Heart right ventricle (tissue), 16 donors: ENCODE results near the gene LRRC61. TPM values are rescaled to one million over a fixed set of nuclear protein-coding genes. Genes with fewer than 3 reads are reported as not detected.

Experiments
- ATAC-seq, 8 donors: fragments of 200-7000 bp; cut with Tn5 transposase; one replicate each; pipeline ENCODE4 v1.9.1; 2020; ENCODE audit warnings: mild to moderate bottlenecking in 8 of 8, moderate library complexity in 8 of 8, moderate number of reproducible peaks in 1 of 8
- DNase-seq, 2 donors: peaks; one replicate each; pipeline ENCODE4 v3.0.0-alpha.2; 2020
- H3K27ac ChIP-seq, 10 donors: fragments of 200-600 bp; sonication (generic) in 2 of 10; one replicate each; pipeline versions ENCODE4 v1.5.0 to v1.8.0; 2020 to 2022; ENCODE audit warnings: mild to moderate bottlenecking in 3 of 10
- H3K27me3 ChIP-seq, 7 donors: fragments of 200-600 bp; one replicate each; pipeline ENCODE4 v1.8.0; 2021 to 2022; ENCODE audit warnings: mild to moderate bottlenecking in 2 of 7
- H3K36me3 ChIP-seq, 9 donors: fragments of 200-600 bp; sonication (generic) in 1 of 9; one replicate each; pipeline versions ENCODE4 v1.5.0 to v1.8.0; 2020 to 2022; ENCODE audit warnings: mild to moderate bottlenecking in 2 of 9
- H3K4me1 ChIP-seq, 9 donors: fragments of 200-600 bp; sonication (generic) in 1 of 9; one replicate each; pipeline versions ENCODE4 v1.5.0 to v1.8.0; 2020 to 2022; ENCODE audit warnings: mild to moderate bottlenecking in 4 of 9
- H3K4me3 ChIP-seq, 10 donors: fragments of 200-600 bp; sonication (generic) in 2 of 10; one replicate each; pipeline versions ENCODE4 v1.5.0 to v1.8.0; 2020 to 2022; ENCODE audit warnings: mild to moderate bottlenecking in 7 of 10, moderate library complexity in 2 of 10
- H3K9me3 ChIP-seq, 11 donors: fragments of 200-600 bp in 10 of 11; sonication (generic) in 2 of 11; one replicate each; pipeline versions ENCODE4 v1.5.0 to v1.8.0; 2013 to 2022; ENCODE audit warnings: mild to moderate bottlenecking in 2 of 11, control low read depth in 1 of 11, moderate library complexity in 1 of 11
- CTCF ChIP-seq, 9 donors: fragments of 200-600 bp; sonication (generic) in 2 of 9; IDR thresholded peaks; one replicate each; pipeline versions ENCODE4 v1.5.0 to v1.8.0; 2021 to 2022; ENCODE audit warnings: antibody characterized with exemption in 9 of 9, mild to moderate bottlenecking in 5 of 9, moderate library complexity in 1 of 9
- WGBS, 2 donors: extraction: QIAGEN DNeasy Blood & Tissue Kit; methylation state at CpG; one replicate each; pipeline ENCODE4 v1.1.7; 2013; ENCODE audit warnings: inconsistent platforms in 1 of 2; 5-methylcytosine and 5-hydroxymethylcytosine counted together
- intact Hi-C, 10 donors: fragments of 100-400 bp; cut with DNase I; formaldehyde crosslinking; loops; one replicate each; pipeline versions ENCODE4 v1.11.1 to v1.14.2; 2022
- polyA plus RNA-seq, 2 donors: library from polyadenylated mRNA; stranded (reverse); fragments of 200-250 nt; gene quantifications; one replicate each; pipeline ENCODE4 v1.2.3, GENCODE V29; 2013
- total RNA-seq, 10 donors: library from RNA; stranded (reverse); fragmentation: NEBNext Ultra II Directional in 3 of 10; extraction: Animal tissue kit (Norgen Biotek cat#: 25700) in 3 of 10; gene quantifications; one replicate each; pipeline versions ENCODE4 v1.2.1 to v1.2.4, GENCODE V29; 2021 to 2023
- donor health status: Arrhythmogenic right ventricular cardiomyopathy.
- donor health status: ischemic (EF 13 %, LVEDD 7.1; RV severe dilation, severe dysfunction).
- donor health status: healthy with polysubstance abuse.
- donor health status: DM: no; HTN: yes; CAD: no.
- donor health status: DM: no; HTN: no; CAD: no.
- donor health status: ischemic (EF 25% LVEDD 6.9; RV normal size, moderate dysfunction).
- donor health status: ischemic (EF 25% LVEDD 5.7; RV mildly dilated, moderate dysfunction).
- donor health status: healthy.
- donor health status: DM: yes; HTN: yes; CAD: no.
- donor health status: Ischemic cardiomyopathy.
- donor health status: ischemic (EF 35%, LVEDD 5.7; RV mildly dilated, moderate dysfunction).
- donor health status: nonischemic (EF 11% LVEDD 7.7; RV severe dilation, severe dysfunction).
- donor health status: DM: yes; HTN: yes; CAD: no.
- donor health status: PGD.
- donor health status: ischemic (EF 29% LVEDD 5.4; RV normal size, mild dysfunction).
- donor health status: nonischemic (EF 23%, LVEDD 6.1; RV moderate dilation, normal function).

The LRRC61 gene
- total and polyA plus RNA-seq, 12 donors = 1.2 to 6.4 (median 3.9) TPM

- Histone ChIP-seq H3K27me3 (peaks cover 0 to 19% (median 9%) of the 10 kb centered on the region in 7 donors), H3K9me3 (no peaks in the 10 kb centered on the region), H3K4me3 (no peak overlapping the region), H3K4me1 (peaks cover 0 to 32% (median 15%) of the 10 kb centered on the region in 9 donors), H3K27ac (no peak overlapping the region), H3K36me3 (peaks cover 0 to 32% (median 0%) of the 10 kb centered on the region in 9 donors)
- TF ChIP-seq CTCF (IDR thresholded peaks at IDR 0.05) = no peak
- 95 to 99% methylated on average over 6 of the region's 6 CpGs for WGBS, 2 donors
- no peak for ATAC-seq
- intact Hi-C loops = no loop called here
- DNase-seq = no peak
These were observed 2.7 kb downstream of the LRRC61 start for GRCh38 chr7:150325901-150326300.

GRCh38 chr7:150326657-150327268 is 3.6 kb downstream of the LRRC61 start:
- H3K9me3 ChIP-seq = no peaks in the 10 kb centered on the region
- DNase-seq (no peak), ATAC-seq (no peak)
- H3K36me3 ChIP-seq = peaks cover 0 to 32% (median 0%) of the 10 kb centered on the region in 9 donors
- no peak overlapping the region for H3K4me3 ChIP-seq
- 88 to 92% methylated on average over 4 of the region's 4 CpGs for WGBS, 2 donors
- H3K27ac ChIP-seq = no peak overlapping the region
- H3K27me3 ChIP-seq = peaks cover 0 to 19% (median 9%) of the 10 kb centered on the region in 7 donors
- peaks cover 0 to 32% (median 15%) of the 10 kb centered on the region in 9 donors for H3K4me1 ChIP-seq
- no peak for TF ChIP-seq CTCF (IDR thresholded peaks at IDR 0.05)
- intact Hi-C loops = no loop called here

- 86 to 96% methylated on average over 3 of the region's 3 CpGs for WGBS, 2 donors
- TF ChIP-seq CTCF (IDR thresholded peaks at IDR 0.05) = no peak
- H3K27me3 ChIP-seq = peaks cover 0 to 14% (median 9%) of the 10 kb centered on the region in 7 donors
- H3K4me3 ChIP-seq = no peak overlapping the region
- intact Hi-C loops = no loop called here
- H3K4me1 ChIP-seq = peaks cover 0 to 30% (median 15%) of the 10 kb centered on the region in 9 donors
- DNase-seq (no peak), ATAC-seq (no peak)
- no peaks in the 10 kb centered on the region for H3K9me3 ChIP-seq
- peaks cover 0 to 32% (median 0%) of the 10 kb centered on the region in 9 donors for H3K36me3 ChIP-seq
- no peak overlapping the region for H3K27ac ChIP-seq
These were observed 4.2 kb downstream of the LRRC61 start for GRCh38 chr7:150327308-150327707.

- TF ChIP-seq CTCF (IDR thresholded peaks at IDR 0.05) = no peak
- 81% methylated on average over 22 of the region's 22 CpGs for WGBS, 2 donors
- DNase-seq (no peak), ATAC-seq (no peak)
- Histone ChIP-seq H3K27ac (no peak overlapping the region), H3K4me3 (no peak overlapping the region), H3K4me1 (peaks cover 0 to 8% (median 0%) of the 10 kb centered on the region in 9 donors), H3K9me3 (no peaks in the 10 kb centered on the region), H3K27me3 (no peaks in the 10 kb centered on the region), H3K36me3 (peaks cover 0 to 32% (median 0%) of the 10 kb centered on the region in 9 donors)
- intact Hi-C loops = no loop called here
These were observed 6.4 kb downstream of the LRRC61 start for GRCh38 chr7:150329331-150330120.
